Measurements from ENCODE around the gene NOVA2.

DNA sequence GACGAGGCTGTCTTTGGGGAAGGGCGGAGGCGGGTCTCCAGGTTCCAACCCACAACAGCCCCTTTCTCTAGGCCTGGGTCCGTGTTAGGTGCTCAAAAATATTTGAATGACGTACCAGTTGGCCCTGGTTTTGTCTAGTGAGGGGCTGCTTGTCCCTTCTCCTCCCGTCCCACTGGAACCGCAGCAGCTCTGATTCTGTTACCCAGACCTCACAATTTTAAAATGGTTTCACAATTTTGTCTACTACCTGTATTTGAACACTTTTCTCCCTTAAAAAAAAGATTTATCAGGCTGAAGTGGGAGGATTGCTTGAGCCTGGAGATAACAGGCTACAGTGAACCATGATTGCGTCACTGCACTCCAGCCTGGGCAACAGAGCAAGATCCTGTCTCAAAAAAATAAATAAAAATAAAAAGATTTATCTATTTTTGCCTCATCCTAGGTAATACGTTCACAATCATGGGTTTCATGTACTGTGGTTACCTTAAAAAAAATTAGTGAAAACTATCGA is 86.4 kb downstream of the NOVA2 start:
- TF ChIP-seq POLR2A (IDR thresholded peaks at IDR 0.05), result no peak
- TF ChIP-seq, protein P1, sequence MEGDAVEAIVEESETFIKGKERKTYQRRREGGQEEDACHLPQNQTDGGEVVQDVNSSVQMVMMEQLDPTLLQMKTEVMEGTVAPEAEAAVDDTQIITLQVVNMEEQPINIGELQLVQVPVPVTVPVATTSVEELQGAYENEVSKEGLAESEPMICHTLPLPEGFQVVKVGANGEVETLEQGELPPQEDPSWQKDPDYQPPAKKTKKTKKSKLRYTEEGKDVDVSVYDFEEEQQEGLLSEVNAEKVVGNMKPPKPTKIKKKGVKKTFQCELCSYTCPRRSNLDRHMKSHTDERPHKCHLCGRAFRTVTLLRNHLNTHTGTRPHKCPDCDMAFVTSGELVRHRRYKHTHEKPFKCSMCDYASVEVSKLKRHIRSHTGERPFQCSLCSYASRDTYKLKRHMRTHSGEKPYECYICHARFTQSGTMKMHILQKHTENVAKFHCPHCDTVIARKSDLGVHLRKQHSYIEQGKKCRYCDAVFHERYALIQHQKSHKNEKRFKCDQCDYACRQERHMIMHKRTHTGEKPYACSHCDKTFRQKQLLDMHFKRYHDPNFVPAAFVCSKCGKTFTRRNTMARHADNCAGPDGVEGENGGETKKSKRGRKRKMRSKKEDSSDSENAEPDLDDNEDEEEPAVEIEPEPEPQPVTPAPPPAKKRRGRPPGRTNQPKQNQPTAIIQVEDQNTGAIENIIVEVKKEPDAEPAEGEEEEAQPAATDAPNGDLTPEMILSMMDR (IDR thresholded peaks at IDR 0.05), result no peak
- no peak for TF ChIP-seq POLR2AphosphoS5 (IDR thresholded peaks at IDR 0.05)
- no peak for TF ChIP-seq EP300 (IDR thresholded peaks at IDR 0.05)
